ENCODE data around the gene ARFIP2. TPM values are rescaled to one million over a fixed set of nuclear protein-coding genes. Genes with fewer than 3 reads are reported as not detected.

The ARFIP2 gene
- polyA plus RNA-seq, 1 experiment = 103 TPM

DNA sequence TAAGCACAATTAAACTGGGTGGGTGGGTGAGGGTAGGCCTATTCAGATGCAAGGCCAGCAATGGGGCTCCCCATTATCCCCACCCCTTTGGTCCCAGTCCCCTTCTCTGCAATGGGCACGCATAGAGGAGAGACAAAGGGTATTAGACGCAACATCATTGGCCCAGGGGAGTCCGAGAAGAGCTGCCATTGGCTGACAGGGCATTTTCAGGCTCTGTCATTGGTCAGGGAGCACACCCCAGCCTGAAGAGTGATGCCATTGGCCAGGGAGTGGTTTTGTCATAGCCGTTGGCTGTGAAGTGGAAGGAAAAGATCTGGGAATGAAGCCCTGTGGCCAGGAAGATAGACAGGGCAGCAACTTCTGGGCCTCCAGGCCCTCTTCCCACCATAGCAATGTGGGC is 4.6 kb downstream of the ARFIP2 start:
- Histone ChIP-seq H3K4me3 (ENCODE audit: low read depth, low read length) (no peak overlapping the region), H3K27me3 (ENCODE audit: control insufficient read depth, insufficient read depth, low read length) (no peaks in the 10 kb centered on the region), H3K36me3 (ENCODE audit: control insufficient read depth, insufficient read depth, low read length) (peaks cover 21% of the 10 kb centered on the region)
- TF ChIP-seq, protein P1, sequence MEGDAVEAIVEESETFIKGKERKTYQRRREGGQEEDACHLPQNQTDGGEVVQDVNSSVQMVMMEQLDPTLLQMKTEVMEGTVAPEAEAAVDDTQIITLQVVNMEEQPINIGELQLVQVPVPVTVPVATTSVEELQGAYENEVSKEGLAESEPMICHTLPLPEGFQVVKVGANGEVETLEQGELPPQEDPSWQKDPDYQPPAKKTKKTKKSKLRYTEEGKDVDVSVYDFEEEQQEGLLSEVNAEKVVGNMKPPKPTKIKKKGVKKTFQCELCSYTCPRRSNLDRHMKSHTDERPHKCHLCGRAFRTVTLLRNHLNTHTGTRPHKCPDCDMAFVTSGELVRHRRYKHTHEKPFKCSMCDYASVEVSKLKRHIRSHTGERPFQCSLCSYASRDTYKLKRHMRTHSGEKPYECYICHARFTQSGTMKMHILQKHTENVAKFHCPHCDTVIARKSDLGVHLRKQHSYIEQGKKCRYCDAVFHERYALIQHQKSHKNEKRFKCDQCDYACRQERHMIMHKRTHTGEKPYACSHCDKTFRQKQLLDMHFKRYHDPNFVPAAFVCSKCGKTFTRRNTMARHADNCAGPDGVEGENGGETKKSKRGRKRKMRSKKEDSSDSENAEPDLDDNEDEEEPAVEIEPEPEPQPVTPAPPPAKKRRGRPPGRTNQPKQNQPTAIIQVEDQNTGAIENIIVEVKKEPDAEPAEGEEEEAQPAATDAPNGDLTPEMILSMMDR (IDR thresholded peaks at IDR 0.05; ENCODE audit: insufficient read depth, low read depth, low read length) = no peak
- DNase-seq (ENCODE audit: low read depth) = no peak
- POLR2A ChIA-PET = no interaction called here
- CTCF ChIA-PET = interaction anchor here (0.6 to 1.3 kb wide), 3 partner anchors 33 to 172 kb away, joined by 3 read pairs; no protein-coding TSS in a partner anchor

GRCh38 chr11:6475936-6476335 is 5.2 kb downstream of the ARFIP2 start:
- TF ChIP-seq, protein P1 (IDR thresholded peaks at IDR 0.05; ENCODE audit: insufficient read depth, low read depth, low read length) = no peak
- Histone ChIP-seq H3K36me3 (ENCODE audit: control insufficient read depth, insufficient read depth, low read length) (peaks cover 21% of the 10 kb centered on the region), H3K4me3 (ENCODE audit: low read depth, low read length) (no peak overlapping the region), H3K27me3 (ENCODE audit: control insufficient read depth, insufficient read depth, low read length) (no peaks in the 10 kb centered on the region)
- ChIA-PET POLR2A (no interaction called here), CTCF (interaction anchor here (0.6 to 1.3 kb wide), 4 partner anchors 30 to 173 kb away, joined by 3 to 5 read pairs (median 3); no protein-coding TSS in a partner anchor)
- DNase-seq (ENCODE audit: low read depth) = no peak

DNA sequence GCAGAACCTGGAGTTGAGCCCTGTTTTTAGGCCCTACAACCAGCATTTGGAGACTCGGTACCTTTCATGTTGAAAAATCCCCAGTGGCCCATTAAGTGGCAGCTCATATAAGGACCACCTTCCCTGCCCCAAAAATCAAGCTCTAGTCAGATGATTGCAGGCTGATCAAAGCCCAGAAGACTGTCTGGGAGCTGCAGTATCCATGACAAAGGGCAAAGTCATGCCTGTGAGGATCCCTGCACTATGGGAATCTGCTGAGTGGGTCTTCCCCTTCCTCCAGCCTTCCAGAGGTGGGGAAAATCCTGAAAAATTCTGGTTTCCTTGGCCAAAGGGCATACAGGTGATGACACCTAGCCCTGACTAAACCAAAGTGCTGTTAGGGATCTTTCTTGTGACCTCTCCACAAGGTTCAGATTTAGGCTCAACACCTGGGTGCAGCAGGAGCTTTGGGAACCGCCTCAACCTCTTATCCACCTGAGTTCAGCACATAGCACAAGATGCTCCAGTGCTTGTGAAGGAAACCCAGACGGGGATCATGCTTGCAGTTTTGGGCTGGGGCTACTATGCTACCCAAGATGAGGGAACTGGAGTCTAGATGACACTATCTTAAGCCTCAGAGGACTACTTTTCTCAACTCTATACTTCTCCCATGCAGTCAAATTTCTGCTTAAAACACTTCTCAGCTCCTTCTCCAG is 6.2 kb downstream of the ARFIP2 start:
- CTCF ChIA-PET = interaction anchor here (1.2 to 1.3 kb wide), 3 partner anchors 8 to 56 kb away, joined by 3 to 5 read pairs (median 3); no protein-coding TSS in a partner anchor
- no peaks in the 10 kb centered on the region for H3K27me3 ChIP-seq (ENCODE audit: control insufficient read depth, insufficient read depth, low read length)
- TF ChIP-seq, protein P1 (IDR thresholded peaks at IDR 0.05; ENCODE audit: insufficient read depth, low read depth, low read length) = no peak
- POLR2A ChIA-PET = no interaction called here
- no peak for DNase-seq (ENCODE audit: low read depth)
- H3K4me3 ChIP-seq (ENCODE audit: low read depth, low read length) = no peak overlapping the region
- H3K36me3 ChIP-seq (ENCODE audit: control insufficient read depth, insufficient read depth, low read length) = peaks cover 21% of the 10 kb centered on the region

GRCh38 chr11:6474413-6474792 is 6.7 kb downstream of the ARFIP2 start:
- H3K36me3 ChIP-seq (ENCODE audit: control insufficient read depth, insufficient read depth, low read length) = peaks cover 21% of the 10 kb centered on the region
- no peaks in the 10 kb centered on the region for H3K27me3 ChIP-seq (ENCODE audit: control insufficient read depth, insufficient read depth, low read length)
- peak overlapping the region; percentile 56 for H3K4me3 ChIP-seq (ENCODE audit: low read depth, low read length)
- POLR2A ChIA-PET = no interaction called here
- TF ChIP-seq, protein P1 (IDR thresholded peaks at IDR 0.05; ENCODE audit: insufficient read depth, low read depth, low read length) = no peak
- CTCF ChIA-PET = interaction anchor here (1.2 to 1.4 kb wide), 2 partner anchors 9 to 144 kb away, joined by 3 read pairs; partner anchors contain the start of gene TPP1
- no peak for DNase-seq (ENCODE audit: low read depth)

GRCh38 chr11:6473451-6474412 is 7.4 kb downstream of the ARFIP2 start, which contains the start of gene TRIM3:
TRIM3 (minus strand) TSS chr11:6473941; CDS start chr11:6465695, 8,246 bp downstream.
- ChIA-PET CTCF (interaction anchor here (0.7 to 1.4 kb wide), 5 partner anchors 9 to 145 kb away, joined by 3 to 5 read pairs (median 3); partner anchors contain the start of gene TPP1), POLR2A (no interaction called here)
- H3K36me3 ChIP-seq (ENCODE audit: control insufficient read depth, insufficient read depth, low read length) = peaks cover 17% of the 10 kb centered on the region
- H3K4me3 ChIP-seq (ENCODE audit: low read depth, low read length) = peak within 1 kb of the TSS; percentile 85
- peak; percentile 44 for DNase-seq (ENCODE audit: low read depth)
- no peaks in the 10 kb centered on the region for H3K27me3 ChIP-seq (ENCODE audit: control insufficient read depth, insufficient read depth, low read length)
- TF ChIP-seq, protein P1 (IDR thresholded peaks at IDR 0.05; ENCODE audit: insufficient read depth, low read depth, low read length) = peak; percentile 67

All from BJ (cell line).